Measurements from ENCODE around the gene DCTD.
"Not testable (repeated sequence)": the region's sequence is repeated elsewhere in the genome, so short reads cannot be mapped to it uniquely, and the experiment has no call there.

DCTD gene

DNA sequence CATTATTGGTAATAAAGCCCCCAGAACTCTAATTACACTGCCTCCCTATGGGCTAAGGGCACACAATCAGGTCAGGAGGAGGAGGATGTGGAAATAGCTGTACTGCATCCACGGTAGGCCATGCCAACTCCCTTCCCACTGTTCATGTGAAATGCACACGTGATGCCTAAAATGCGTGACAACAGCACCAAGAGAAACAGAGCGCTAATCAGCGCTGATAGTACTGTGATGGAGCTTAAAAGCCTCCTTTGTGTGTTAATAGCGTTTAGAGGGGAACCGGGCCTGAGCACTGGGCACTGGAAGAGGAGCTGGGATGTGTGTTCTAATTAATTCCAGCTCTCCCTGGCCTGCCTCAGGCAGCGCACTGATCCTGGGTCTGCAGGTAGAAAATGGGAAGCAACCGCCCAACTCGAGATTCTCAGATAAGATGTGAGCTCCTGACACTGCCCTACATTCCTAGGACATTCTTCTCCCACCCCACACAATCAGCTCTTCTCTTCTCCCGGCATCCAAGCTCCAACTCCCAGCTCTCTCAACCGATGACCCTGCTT lies 12.9 kb downstream of the DCTD start:
- H3K27ac ChIP-seq = no peak overlapping the region
- H4K20me1 ChIP-seq (ENCODE audit: insufficient read depth) = no peaks in the 10 kb centered on the region
- no peaks in the 10 kb centered on the region for H3K27me3 ChIP-seq (ENCODE audit: insufficient read depth, low read depth)
- no peak overlapping the region for H3K4me2 ChIP-seq
- H3K36me3 ChIP-seq (ENCODE audit: insufficient read depth) = peaks cover 4% of the 10 kb centered on the region
- TF ChIP-seq, protein P1, sequence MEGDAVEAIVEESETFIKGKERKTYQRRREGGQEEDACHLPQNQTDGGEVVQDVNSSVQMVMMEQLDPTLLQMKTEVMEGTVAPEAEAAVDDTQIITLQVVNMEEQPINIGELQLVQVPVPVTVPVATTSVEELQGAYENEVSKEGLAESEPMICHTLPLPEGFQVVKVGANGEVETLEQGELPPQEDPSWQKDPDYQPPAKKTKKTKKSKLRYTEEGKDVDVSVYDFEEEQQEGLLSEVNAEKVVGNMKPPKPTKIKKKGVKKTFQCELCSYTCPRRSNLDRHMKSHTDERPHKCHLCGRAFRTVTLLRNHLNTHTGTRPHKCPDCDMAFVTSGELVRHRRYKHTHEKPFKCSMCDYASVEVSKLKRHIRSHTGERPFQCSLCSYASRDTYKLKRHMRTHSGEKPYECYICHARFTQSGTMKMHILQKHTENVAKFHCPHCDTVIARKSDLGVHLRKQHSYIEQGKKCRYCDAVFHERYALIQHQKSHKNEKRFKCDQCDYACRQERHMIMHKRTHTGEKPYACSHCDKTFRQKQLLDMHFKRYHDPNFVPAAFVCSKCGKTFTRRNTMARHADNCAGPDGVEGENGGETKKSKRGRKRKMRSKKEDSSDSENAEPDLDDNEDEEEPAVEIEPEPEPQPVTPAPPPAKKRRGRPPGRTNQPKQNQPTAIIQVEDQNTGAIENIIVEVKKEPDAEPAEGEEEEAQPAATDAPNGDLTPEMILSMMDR (conservative IDR thresholded peaks at IDR 0.05; ENCODE audit: low read depth, low read length) = no peak
- H2AFZ ChIP-seq (ENCODE audit: low read depth) = no peak overlapping the region
- H3K79me2 ChIP-seq (ENCODE audit: insufficient read depth, low read depth) = no peaks in the 10 kb centered on the region
- H3K4me3 ChIP-seq (IDR thresholded peaks at IDR 0.05; ENCODE audit: insufficient read depth, low read depth, low read length) = no peak overlapping the region
- H3K4me1 ChIP-seq (ENCODE audit: low read depth, poor library complexity, severe bottlenecking) = no peaks in the 10 kb centered on the region
- no peak overlapping the region for H3K9ac ChIP-seq

- Histone ChIP-seq H3K27me3 (ENCODE audit: insufficient read depth, low read depth) (no peaks in the 10 kb centered on the region), H3K27ac (no peak overlapping the region), H3K4me2 (no peak overlapping the region), H4K20me1 (ENCODE audit: insufficient read depth) (no peaks in the 10 kb centered on the region), H3K4me1 (ENCODE audit: low read depth, poor library complexity, severe bottlenecking) (no peaks in the 10 kb centered on the region), H3K36me3 (ENCODE audit: insufficient read depth) (peaks cover 3% of the 10 kb centered on the region; the same call in 1 of the 2 replicates), H3K79me2 (ENCODE audit: insufficient read depth, low read depth) (no peaks in the 10 kb centered on the region), H3K9ac (no peak overlapping the region), H3K4me3 (IDR thresholded peaks at IDR 0.05; ENCODE audit: insufficient read depth, low read depth, low read length) (no peak overlapping the region), H2AFZ (ENCODE audit: low read depth) (no peak overlapping the region)
- TF ChIP-seq, protein P1 (conservative IDR thresholded peaks at IDR 0.05; ENCODE audit: low read depth, low read length) = no peak
Measured at GRCh38 chr4:182903013-182903412, 14.2 kb downstream of the DCTD start.

DNA sequence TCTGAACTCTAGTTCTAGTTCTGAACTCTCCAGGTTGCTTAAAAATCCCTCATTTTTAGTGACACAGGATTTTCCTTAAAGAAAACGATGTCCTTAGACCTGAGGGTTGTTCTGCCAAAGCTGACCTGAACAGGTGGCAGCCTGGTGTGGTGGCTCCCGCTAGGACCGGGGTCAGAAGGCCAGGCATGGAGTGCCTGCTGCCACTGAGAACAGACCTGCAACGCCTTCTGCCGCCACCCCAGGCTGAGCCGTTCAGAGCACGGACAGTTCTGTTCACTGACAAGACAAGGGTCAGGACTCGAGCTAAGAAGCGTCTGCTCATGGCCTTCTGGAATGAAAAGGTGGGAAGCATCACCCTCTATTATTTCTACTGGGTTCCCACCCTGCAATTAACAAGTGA lies 15.8 kb downstream of the DCTD start:
- Histone ChIP-seq H3K4me1 (ENCODE audit: low read depth, poor library complexity, severe bottlenecking) (no peaks in the 10 kb centered on the region), H4K20me1 (ENCODE audit: insufficient read depth) (no peaks in the 10 kb centered on the region), H3K27me3 (ENCODE audit: insufficient read depth, low read depth) (no peaks in the 10 kb centered on the region), H3K4me2 (no peak overlapping the region), H3K36me3 (ENCODE audit: insufficient read depth) (peaks cover 3% of the 10 kb centered on the region; the same call in 1 of the 2 replicates), H3K9ac (no peak overlapping the region), H2AFZ (ENCODE audit: low read depth) (no peak overlapping the region), H3K79me2 (ENCODE audit: insufficient read depth, low read depth) (no peaks in the 10 kb centered on the region), H3K27ac (no peak overlapping the region), H3K4me3 (IDR thresholded peaks at IDR 0.05; ENCODE audit: insufficient read depth, low read depth, low read length) (no peak overlapping the region)
- TF ChIP-seq, protein P1 (conservative IDR thresholded peaks at IDR 0.05; ENCODE audit: low read depth, low read length) = no peak

DNA sequence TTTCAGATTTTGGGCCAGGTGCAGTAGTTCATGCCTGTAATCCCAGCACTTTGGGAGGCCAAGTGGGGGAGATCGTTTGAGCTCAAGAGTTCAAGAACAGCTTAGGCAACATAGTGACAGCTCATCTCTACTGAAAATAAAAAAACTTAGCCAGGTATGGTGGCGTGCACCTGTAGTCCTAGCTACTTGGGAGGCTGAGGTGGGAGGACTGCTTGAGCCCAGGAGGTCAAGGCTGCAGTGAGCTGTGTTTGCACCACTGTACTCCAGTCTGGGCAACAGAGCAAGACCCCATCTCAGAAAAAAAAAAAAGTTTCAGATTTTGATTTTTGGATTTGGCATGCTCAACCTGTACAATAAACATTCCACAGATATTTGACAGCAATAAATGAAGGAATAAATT lies 17.2 kb downstream of the DCTD start:
- not testable (repeated sequence) for H3K79me2 ChIP-seq (ENCODE audit: insufficient read depth, low read depth); H3K36me3 ChIP-seq (ENCODE audit: insufficient read depth); H3K4me3 ChIP-seq (IDR thresholded peaks at IDR 0.05; ENCODE audit: insufficient read depth, low read depth, low read length); H3K27me3 ChIP-seq (ENCODE audit: insufficient read depth, low read depth); H3K4me1 ChIP-seq (ENCODE audit: low read depth, poor library complexity, severe bottlenecking); H4K20me1 ChIP-seq (ENCODE audit: insufficient read depth); H3K9ac ChIP-seq; H3K4me2 ChIP-seq; H2AFZ ChIP-seq (ENCODE audit: low read depth); H3K27ac ChIP-seq

DNA sequence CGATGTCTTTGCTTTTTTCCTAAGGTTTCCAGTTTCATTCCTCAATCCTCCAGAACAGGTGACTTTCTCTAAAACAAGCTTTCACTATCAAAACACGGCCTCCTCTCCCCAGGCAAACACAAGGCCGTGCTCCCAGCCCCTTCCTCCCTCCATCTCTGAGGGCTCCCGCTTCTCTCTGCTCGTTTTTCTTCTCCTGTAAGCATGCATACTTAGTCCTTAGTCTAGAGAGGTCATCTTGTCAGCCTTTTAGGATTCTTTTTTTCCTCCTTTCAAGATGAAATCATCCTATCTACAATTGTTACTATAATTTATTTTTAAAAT lies 18.7 kb downstream of the DCTD start:
- H3K4me3 ChIP-seq (IDR thresholded peaks at IDR 0.05; ENCODE audit: insufficient read depth, low read depth, low read length) = no peak overlapping the region
- TF ChIP-seq, protein P1 (conservative IDR thresholded peaks at IDR 0.05; ENCODE audit: low read depth, low read length) = no peak
- H3K4me1 ChIP-seq (ENCODE audit: low read depth, poor library complexity, severe bottlenecking) = no peaks in the 10 kb centered on the region
- H3K36me3 ChIP-seq (ENCODE audit: insufficient read depth) = peaks cover 3% of the 10 kb centered on the region; the same call in 1 of the 2 replicates
- H3K4me2 ChIP-seq = no peak overlapping the region
- H2AFZ ChIP-seq (ENCODE audit: low read depth) = no peak overlapping the region
- H3K79me2 ChIP-seq (ENCODE audit: insufficient read depth, low read depth) = no peaks in the 10 kb centered on the region
- no peaks in the 10 kb centered on the region for H3K27me3 ChIP-seq (ENCODE audit: insufficient read depth, low read depth)
- H3K9ac ChIP-seq = no peak overlapping the region
- H4K20me1 ChIP-seq (ENCODE audit: insufficient read depth) = no peaks in the 10 kb centered on the region
- H3K27ac ChIP-seq = no peak overlapping the region
